GM19043 (cell line): Measurements from ENCODE around the gene WDFY3.
"Not testable (repeated sequence)": the region's sequence is repeated elsewhere in the genome, so short reads cannot be mapped to it uniquely, and the experiment has no call there.

Source experiments
- ATAC-seq: cut with Tn5 transposase; IDR thresholded peaks from one replicate; pipeline ENCODE4 v1.9.1; 2021; ENCODE audit warnings: low read depth; ENCODE audit not compliant: unreplicated experiment

WDFY3 gene

DNA sequence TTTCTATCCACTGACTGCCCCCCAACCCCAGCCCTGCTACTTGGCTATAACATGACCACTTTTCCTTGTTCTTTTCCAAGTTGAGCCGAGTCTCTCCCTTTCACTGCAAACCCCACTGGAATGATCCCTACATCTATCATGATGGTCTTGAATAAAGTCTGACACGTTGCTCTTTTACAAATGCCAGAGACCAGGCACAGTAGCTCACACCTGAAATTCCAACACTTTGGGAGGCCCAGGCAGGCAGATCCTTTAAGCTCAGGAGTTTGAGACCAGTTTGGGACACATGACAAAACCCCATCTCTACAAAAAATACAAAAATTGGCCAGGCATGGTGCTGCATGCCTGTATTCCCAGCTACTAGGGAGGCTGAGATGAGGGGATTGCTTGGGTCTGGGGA, 100.9 kb downstream of the WDFY3 start:
- no peak for ATAC-seq

DNA sequence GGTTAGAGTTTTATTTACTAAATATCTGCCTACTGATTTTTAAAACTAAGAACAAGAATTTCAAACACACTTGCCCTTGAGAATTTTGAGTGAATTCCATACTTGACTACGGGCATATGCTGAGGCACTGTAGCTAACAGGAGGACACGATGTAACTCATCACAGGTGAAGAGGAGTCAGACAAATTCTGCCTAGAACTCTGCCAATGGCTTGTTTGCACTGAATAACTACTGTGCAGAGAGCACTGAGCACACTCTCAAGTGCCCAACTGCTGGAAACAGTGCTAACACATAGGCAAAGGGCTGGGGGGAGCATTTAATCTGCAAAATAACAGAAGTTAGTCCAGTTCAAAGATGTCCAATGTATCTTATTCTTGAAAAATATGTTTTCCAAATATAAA, 104.4 kb downstream of the WDFY3 start:
- ATAC-seq: no peak

DNA sequence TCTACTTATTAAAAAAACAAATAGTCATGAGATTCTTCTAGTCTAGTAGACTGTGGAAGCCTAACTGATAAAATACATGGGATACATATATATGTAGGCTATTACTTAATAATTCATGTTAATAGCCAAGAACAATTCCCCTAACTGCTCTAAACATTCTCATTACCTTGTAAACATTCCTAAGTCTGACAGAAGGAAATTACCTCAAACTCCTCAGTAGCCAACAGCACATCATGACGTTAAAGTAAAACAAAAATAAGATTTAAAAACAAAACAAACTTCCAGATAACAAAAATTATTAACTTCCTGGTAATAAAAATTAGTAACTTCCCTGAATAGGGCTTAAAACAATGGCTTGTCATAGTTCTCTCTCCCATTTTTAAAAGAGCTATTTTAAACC, 109.2 kb downstream of the WDFY3 start:
- ATAC-seq: no peak

- ATAC-seq: no peak
Observed at GRCh38 chr4:84856468-84857049, 109.9 kb downstream of the WDFY3 start.

DNA sequence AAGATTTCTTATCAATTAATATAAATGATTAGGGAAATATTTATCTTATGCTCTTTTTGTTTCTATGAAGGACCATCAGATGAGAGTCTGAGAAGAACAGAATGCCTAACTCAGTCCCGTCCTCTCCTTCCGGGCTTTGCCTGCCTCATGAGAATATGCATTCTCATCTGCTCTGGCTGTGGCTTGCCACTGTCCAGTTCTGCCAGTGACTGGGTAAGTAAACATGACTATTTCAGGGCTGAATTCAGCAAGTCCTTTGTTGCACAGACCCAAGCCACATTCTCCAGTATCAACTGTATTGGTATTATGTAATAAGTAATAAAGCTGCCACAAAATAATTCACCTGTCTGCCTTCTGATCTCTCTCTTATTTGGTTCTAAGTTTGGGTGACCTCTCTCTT, 110.7 kb downstream of the WDFY3 start:
- ATAC-seq: no peak

- ATAC-seq: no peak
Observed at GRCh38 chr4:84852081-84852480, 114.4 kb downstream of the WDFY3 start.

DNA sequence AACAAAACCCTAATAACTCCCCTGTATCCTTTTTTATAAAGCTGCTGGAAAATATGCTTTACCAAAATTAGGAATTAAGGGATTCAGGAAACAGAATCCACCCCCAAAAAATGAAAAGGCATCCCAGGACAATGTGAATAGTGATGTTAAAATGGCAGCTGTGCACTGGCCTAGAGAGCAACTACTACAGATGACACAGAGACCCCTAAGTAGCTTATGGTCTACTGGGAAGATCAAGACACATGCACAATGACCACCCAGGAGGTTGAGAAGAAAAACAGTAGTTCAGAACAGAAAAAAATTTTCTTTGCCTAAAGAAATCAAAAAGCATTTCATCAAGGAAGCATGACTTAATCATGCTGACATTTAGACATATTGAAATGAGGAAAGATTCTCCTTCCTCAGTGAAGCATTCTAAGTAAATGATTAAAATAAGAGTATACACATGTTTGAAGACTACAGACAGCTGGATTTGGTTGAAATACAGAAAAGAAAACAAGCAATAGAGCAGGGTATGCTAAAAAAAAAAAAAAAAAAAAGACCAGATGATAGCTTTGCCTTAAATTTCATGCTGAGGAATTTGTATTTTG, 117.3 kb downstream of the WDFY3 start:
- no peak for ATAC-seq

DNA sequence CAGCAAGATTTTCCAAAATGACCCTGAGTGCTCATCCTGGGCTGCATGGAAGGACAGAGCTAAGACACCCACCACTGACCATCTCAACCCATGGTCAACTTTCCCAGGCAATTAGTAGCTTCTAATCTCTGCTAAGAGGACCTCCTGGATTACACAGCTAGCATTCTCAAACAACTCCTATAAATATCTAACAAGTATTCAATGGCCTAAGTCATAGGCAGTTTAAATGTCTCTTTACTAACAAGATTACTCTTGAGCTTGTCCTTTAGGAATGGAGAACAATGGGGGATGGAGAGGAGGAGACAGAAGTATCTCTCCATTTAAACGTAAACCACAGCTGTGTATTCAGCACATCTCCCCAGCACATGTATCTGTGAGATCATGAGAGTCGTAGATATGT, 118.1 kb downstream of the WDFY3 start:
- ATAC-seq: no peak

DNA sequence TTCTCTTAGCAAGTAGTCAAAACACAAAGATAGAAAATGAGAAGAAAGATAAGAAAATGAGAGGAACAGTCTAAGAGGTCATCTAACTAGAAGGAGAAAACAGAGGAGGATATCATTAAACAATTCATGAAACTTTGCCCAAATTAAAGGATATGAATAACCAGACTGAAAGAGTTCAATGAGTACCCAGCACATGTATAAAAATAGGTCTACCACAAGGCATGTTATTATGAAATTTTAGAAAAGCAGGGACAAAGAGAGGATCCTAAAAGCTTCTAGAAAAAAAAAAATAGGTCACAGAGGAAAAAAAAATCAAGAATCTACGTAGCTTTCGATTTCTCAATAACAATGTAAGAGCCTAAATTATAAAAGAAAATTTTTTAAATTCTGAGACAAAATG, 118.5 kb downstream of the WDFY3 start:
- no peak for ATAC-seq

DNA sequence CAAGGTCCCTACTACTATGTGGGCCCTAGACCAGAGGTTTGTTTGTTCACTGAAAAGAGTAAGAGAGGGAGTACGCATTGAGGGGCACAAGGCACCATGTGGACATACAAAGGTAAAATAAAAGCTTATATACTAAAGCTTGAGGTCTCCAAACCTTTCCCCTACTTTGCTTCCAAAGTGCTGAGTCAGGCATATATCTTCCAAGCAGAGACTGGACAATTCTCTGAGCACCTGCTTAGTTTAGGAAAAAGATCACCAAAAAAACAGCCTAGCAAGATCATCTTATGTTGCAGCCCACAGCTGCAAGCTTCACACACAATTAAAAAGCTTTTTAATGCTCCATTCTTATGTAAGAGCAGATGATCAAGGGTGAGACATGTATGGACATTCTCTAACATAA, 119.5 kb downstream of the WDFY3 start:
- ATAC-seq: no peak

GRCh38 chr4:84841435-84841834, 125.1 kb downstream of the WDFY3 start:
- no peak for ATAC-seq

DNA sequence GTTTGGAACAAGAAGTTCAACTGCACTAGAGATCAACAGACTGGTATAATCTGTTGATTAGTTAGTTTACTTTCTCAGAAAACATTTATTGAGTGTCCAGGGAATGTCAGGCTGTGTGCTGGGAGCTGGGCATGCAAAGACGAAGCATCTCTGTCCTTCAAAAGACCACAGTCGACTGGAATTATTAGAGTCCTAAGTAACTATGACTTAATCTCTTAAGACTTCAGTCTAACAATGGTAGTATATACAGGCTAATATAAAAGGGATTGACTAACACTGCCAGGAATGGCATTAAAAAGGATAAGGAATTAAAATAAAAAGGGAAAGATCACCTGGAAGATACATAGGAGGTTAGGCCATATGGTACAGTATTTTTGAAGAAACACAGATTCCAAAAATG, 128.7 kb downstream of the WDFY3 start:
- ATAC-seq: no peak

DNA sequence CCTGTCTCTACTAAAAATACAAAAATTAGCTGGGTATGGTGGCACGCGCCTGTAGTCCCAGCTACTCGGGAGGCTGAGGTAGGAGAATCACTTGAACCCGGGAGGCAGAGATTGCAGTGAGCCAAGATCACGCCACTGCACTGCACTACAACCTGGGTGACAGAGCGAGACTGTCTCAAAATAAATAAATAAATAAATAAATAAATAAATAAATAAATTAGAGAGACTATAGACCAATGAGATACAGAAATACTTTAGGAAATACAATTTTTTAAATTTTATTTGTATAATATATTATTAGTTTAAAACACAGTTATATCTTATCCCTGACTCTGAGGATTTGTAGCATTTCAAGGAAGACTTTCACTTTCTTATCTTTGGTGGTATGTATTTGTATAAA, 136.9 kb downstream of the WDFY3 start:
- not testable (repeated sequence) for ATAC-seq

GRCh38 chr4:84826681-84827080, 139.8 kb downstream of the WDFY3 start:
- no peak for ATAC-seq

GRCh38 chr4:84825701-84826341, 140.7 kb downstream of the WDFY3 start:
- ATAC-seq: no peak

GRCh38 chr4:84821064-84821463, 145.4 kb downstream of the WDFY3 start:
- ATAC-seq: no peak

- no peak for ATAC-seq
Observed at GRCh38 chr4:84814094-84814750, 152.3 kb downstream of the WDFY3 start.

GRCh38 chr4:84809946-84810345, 156.5 kb downstream of the WDFY3 start:
- ATAC-seq: no peak

- no peak for ATAC-seq
Observed at GRCh38 chr4:84808332-84808731, 158.2 kb downstream of the WDFY3 start.

GRCh38 chr4:84806541-84806940, 159.9 kb downstream of the WDFY3 start:
- not testable (repeated sequence) for ATAC-seq

- no peak for ATAC-seq
Observed at GRCh38 chr4:84804136-84804535, 162.4 kb downstream of the WDFY3 start.

GRCh38 chr4:84803720-84804119, 162.8 kb downstream of the WDFY3 start:
- ATAC-seq: no peak
